GM19468 (cell line): ENCODE data around the gene SMKR1.
"Not testable (repeated sequence)": the region's sequence is repeated elsewhere in the genome, so short reads cannot be mapped to it uniquely, and the experiment has no call there.

Experiments
- ATAC-seq: cut with Tn5 transposase; IDR thresholded peaks from one replicate; pipeline ENCODE4 v1.9.1; 2021; ENCODE audit warnings: mild to moderate bottlenecking, moderate library complexity, moderate number of reproducible peaks; ENCODE audit not compliant: unreplicated experiment; ENCODE audit errors: extremely low read depth

SMKR1 gene

DNA sequence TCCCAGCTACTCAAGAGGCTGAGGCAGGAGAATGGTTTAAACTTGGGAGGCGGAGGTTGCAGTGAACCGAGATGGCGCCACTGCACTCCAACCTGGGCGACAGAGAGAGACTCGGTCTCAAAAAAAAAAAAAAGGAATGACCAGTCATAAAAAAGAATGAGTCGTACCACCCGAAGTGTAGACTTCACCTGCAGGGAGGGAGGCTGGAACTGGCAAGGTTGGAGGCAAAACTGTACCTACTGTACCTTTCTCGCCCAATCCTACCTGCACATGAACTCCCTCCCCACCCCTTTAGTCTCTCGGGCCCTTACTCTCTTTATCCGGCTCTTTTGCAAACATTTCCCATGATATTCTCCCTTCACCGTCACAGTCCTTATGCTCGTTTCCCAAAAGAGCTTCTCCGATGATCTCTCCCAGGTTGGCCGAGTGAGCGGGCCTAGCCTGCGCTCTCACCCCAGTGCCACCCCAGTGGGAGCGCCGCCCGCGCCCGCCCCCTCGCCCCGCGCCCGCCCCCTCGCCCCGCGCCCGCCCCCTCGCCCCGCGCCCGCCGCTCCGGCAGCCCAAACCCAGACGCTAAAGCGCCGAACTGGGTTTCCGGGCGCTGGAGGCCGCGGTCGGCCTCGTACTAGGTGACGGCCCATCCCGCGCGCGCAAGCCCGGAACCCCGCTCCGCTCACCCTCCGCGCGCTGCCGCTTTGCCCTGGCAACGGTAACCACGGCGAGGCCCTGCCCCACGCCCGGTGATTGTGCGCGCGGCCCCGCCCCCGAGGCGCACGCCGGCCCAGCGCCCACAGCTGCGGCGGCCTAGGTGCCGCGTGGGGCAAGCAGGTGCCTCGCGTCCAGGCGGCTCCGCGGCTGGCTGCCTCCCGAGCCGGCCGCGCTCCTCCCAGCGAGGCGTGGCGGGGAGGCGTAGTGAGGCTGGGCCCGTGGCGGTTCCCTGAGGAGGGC is at the start of gene SMKR1:
SMKR1 (plus strand) TSS at position 772 of the 948 bp plus-strand sequence. CDS start 294 bp downstream, outside the sequence.
- ATAC-seq, result peak; percentile 59

DNA sequence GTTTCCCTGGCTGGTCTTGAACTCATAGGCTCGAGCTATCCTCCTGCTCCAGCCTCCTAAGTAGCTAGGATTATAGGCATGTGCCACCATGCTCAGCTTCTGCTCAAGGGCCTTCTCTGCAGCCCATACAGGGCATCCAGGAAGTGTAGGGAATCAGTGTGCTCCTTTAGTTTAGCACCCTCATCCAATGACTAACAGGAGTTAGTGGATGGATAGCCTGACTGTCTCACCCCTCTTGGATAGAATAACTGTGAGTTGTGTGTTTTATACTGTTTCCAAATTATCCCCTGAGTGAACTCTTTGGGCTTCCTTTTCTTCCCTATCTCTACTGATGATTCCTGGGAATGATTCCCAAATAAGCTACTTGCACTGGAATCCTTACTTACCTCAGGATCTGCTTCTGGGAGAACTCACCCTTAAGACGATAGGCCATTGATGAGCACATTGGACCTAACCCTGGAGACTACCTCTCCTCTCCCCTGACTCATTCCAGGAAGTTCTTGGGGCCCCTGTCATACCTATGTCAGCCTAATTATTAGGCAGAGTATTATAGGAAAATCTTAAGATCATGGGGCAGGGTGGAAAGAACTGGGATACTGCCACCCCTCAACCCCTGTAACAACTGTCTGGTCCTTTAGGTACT is 49.6 kb upstream of the SMKR1 start:
- ATAC-seq, result no peak

DNA sequence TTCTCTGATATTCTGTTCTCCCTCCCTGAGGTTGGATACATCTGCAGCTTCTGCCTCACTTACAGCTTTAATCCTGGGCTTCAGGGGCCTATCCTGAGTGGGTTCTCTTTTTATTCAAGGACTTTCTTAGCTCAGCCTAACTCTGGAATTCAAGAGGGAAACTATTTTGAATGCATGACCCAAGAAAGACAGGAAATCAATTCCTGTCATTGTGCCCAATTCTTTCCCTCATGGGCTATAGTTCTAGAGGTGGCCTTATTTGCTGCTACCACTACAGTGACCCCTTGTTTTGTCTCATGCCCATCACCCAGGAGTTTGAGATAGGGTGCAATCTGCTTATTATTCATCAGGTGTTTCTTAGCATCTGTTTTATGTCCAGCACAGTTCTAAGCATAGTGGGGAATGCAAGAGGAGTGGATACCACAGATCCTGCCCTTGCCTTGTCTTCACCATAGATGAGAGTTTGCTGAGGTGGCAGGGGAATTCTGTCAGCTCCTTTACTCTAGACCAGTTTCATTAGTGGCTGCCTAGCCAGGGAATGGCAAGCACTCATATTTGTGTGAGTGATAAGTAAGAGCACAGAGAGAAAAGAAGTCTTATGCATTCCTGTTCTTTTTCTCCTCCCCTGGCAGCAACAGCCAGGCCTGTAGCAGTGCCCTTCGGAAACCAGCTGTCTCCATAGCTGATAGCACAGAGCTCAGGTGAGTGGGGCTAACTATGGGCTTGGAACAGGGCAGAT is 48.7 kb upstream of the SMKR1 start:
- ATAC-seq, result no peak

DNA sequence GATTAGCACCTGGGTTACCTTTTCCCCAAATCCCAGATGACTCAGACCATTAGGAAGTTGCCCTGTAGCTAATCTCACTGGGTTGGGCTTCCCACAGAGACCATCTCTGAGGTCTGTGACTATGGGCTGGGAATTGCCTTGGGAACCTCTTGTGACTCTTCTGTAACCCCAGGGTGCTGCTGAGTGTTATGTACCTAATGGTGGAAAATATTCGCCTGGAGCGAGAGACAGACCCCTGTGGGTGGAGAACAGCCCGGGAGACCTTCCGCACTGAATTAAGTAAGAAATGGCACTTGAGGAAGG is 48.1 kb upstream of the SMKR1 start:
- no peak for ATAC-seq

DNA sequence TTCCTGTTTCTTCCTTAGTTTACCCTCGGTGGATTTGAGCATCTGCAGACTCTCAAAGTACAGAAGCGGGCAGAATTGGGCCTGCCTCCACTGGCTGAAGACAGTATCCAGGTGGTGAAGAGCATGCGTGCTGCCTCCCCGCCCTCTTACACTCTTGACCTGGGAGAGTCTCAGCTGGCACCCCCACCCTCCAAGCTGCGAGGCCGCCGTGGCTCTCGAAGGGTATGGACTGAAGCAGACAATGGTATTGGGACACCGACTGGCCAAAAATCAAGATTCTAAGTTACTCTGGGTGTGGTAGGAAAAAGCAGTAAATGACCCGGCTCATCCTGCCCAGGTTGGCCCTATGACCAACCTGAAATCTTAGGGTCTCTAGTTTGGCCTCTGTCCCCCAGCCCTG is 45.9 kb upstream of the SMKR1 start:
- ATAC-seq, result no peak

- ATAC-seq, result no peak
Observed at GRCh38 chr7:129457101-129457500, 45.2 kb upstream of the SMKR1 start.

GRCh38 chr7:129458171-129458570 is 44.2 kb upstream of the SMKR1 start:
- ATAC-seq, result no peak

DNA sequence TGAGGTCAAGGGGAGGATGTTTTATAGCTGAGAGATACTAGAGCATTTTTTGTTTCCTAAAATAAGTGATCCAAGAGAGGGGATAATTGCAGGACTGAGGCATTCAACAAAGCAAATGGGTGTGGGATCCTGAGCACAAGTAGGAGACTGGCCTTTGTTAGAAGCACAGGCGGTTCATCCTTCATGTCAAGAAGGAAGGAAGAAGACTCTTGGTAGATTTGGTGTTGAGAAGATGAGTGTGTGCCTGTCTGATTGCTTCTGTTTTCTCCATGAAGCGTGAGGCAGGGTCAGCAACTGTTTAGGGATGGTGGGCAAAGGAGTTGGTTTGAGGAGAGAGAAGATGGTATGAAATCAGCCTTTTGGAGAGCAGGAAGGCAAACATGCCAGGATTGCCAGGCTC is 40.5 kb upstream of the SMKR1 start:
- ATAC-seq, result no peak

DNA sequence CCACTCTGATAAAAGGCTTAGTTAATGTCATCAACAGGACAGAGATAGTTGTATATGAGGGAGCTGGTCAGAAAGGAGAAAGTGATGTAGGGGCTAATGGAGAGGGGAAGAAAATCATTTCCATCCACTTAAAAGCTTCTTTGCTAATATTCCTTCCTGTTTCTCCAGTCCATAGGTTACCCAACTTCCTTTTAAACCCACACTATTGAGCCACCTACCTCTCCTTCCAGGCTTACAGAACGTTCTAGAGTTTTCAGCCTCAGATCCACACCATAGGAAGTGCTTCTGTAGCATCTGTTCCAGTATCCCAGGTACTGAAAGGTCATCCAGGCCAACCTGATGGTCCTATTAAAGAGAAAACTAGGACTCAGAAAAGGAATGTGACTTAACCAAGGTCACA is 39.9 kb upstream of the SMKR1 start:
- ATAC-seq, result no peak

- ATAC-seq, result no peak
Observed at GRCh38 chr7:129464194-129464593, 38.1 kb upstream of the SMKR1 start.

DNA sequence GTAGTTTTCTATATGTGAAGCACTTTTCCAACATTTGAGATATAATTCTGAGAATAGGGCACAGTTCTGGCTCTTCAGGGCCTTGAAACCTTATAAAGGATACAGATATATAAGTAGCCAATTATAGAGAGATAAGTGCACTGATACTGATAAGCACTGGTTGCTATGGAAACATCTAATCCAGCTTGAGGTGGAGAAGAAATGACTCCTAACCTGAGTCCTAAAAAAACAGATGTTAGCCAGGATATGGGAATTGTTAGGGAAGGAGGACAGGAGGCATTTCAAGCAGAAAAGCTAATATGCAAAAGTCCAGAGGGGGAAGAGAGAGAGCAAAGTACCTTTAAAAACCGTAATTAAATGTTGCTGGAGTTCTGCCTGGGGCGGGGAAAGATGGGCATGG is 37.3 kb upstream of the SMKR1 start:
- no peak for ATAC-seq

DNA sequence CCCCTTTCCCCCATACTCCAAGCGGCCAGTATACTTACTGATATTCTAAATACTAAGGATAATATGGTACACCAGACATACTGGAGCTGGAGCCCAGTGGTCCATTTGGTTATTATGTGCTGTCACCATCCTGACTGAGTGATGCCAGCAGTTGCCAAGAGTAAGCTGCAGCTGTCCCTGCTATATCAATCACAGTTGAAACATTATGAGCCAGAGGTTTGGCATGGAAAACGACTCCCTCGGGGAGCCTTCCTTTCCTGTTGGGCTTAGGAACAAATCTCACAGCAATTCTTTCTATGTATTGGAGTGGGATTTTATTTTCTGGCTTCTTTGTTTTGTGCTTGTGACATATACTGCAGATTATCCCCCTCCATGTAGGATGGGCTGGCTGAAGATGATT is 35.5 kb upstream of the SMKR1 start:
- ATAC-seq, result no peak

GRCh38 chr7:129468087-129468486 is 34.2 kb upstream of the SMKR1 start:
- no peak for ATAC-seq

DNA sequence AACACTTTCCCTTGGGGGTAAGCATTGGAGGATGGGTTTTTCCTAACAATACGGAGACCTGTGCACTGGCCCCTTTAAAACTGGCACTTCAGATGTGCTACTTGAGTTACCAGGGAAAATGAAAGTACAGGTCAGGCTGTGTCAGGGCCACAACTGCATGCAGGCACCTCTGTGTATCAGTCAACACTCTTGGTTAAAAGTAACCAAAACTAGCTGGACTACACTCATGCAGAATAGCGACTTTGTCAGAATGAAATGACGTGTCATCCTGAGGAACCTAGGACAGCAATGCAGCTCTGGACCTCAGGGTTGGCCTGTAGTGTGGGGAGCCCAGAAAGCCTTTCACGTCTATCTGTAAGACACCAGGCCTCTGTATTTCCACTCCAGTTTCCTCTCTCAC is 33.8 kb upstream of the SMKR1 start:
- no peak for ATAC-seq

DNA sequence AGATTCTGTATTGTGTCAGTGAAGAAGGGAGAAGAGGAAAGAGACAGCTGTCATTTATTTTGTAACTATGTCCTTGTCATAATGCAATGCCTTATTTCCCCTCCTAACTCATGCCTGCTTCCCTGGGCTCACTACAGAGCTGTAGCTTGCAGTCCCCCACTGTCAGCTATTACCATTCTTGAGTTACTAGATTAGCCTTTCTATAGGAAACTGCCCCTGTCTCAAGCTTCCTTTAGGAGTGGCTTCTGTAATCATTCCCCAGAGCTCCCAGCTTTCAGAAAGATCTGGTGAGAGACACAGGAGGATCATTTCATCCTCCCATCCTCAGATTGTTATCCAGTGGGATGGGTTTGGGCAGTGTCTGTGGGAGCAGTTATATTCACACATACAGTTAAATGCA is 32.4 kb upstream of the SMKR1 start:
- no peak for ATAC-seq

DNA sequence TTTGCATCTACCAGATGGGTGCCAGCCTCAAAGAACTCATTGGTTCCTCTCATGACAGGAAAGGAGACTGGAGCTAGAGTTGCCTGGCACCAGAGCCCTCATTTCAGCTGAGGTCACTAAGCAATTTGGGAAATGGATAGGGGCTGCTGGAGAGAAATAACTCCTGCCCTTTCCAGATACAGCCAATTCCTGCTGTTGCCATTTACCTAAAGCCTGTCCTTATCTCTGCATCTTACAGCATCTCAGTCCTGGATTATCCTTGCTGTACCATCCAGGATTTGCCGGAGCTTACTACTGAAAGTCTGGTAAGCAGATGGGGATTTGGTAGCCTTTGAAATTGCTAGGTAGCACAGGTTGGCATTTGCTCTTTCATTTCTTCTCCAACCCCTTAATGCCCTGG is 31.9 kb upstream of the SMKR1 start:
- no peak for ATAC-seq

GRCh38 chr7:129471402-129471827 is 30.9 kb upstream of the SMKR1 start:
- ATAC-seq, result no peak

DNA sequence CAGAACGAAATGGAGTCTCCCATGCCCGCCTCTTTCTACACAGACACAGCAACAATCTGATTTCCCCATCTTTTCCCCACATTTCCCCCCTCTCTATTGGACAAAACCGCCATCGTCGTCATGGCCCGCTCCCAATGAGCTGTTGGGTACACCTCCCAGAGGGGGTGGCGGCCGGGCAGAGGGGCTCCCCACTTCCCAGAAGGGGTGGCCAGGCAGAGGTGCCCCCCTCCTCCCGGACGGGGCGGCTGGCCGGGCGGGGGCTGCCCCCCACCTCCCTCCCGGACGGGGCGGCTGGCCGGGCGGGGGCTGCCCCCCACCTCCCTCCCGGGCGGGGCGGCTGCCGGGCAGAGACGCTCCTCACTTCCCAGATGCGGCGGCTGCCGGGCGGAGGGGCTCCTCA is 26.4 kb upstream of the SMKR1 start:
- ATAC-seq, result not testable (repeated sequence)

GRCh38 chr7:129476398-129476797 is 25.9 kb upstream of the SMKR1 start:
- ATAC-seq, result not testable (repeated sequence)

GRCh38 chr7:129479831-129480230 is 22.5 kb upstream of the SMKR1 start:
- ATAC-seq, result no peak
